HEK293T (cell line): ENCODE data around the gene FSD1.
A peak's percentile ranks its signal among the peaks of the same experiment; 100 is the strongest.
"Not testable (repeated sequence)": the region's sequence is repeated elsewhere in the genome, so short reads cannot be mapped to it uniquely, and the experiment has no call there.

Experiments
- CTCF ChIA-PET: fragments of 350-600 bp; formaldehyde crosslinking; extraction: SDS; loops from one replicate; lab custom pipeline; 2021; ENCODE audit warnings: antibody characterized with exemption, inconsistent platforms; lab: Yijun Ruan, JAX
- POLR2A ChIA-PET: fragments of 350-600 bp; formaldehyde crosslinking; extraction: SDS; loops from one replicate; lab custom pipeline; 2020; ENCODE audit warnings: antibody characterized with exemption, inconsistent platforms; lab: Yijun Ruan, JAX
- DNase-seq: peaks from one replicate; pipeline ENCODE4 v3.0.0; 2012; ENCODE audit warnings: mixed read lengths; ENCODE audit errors: extremely low spot score
- ARNT ChIP-seq: fragments of 450-650 bp; IDR thresholded peaks from 2 replicates; pipeline ENCODE4 v1.6.1; 2017; ENCODE audit warnings: mild to moderate bottlenecking
- BHLHE40 ChIP-seq: fragments of 450-650 bp; IDR thresholded peaks from 2 replicates; pipeline ENCODE4 v1.6.1; 2016; ENCODE audit warnings: mild to moderate bottlenecking, moderate library complexity, borderline replicate concordance
- CTBP1 ChIP-seq: fragments of 450-650 bp; IDR thresholded peaks from 2 replicates; pipeline ENCODE4 v1.6.1; 2016; ENCODE audit warnings: borderline replicate concordance
- ELF4 ChIP-seq: fragments of 450-650 bp; IDR thresholded peaks from 2 replicates; pipeline ENCODE4 v1.6.1; 2017; ENCODE audit warnings: antibody characterized with exemption
- FOXA1 ChIP-seq: fragments of 450-650 bp; IDR thresholded peaks from 2 replicates; pipeline ENCODE4 v1.6.1; 2016; ENCODE audit warnings: mild to moderate bottlenecking
- FOXK2 ChIP-seq: fragments of 450-650 bp; IDR thresholded peaks from 2 replicates; pipeline ENCODE4 v1.6.1; 2016; ENCODE audit warnings: mild to moderate bottlenecking
- FOXM1 ChIP-seq: fragments of 450-650 bp; IDR thresholded peaks from 2 replicates; pipeline ENCODE4 v1.6.1; 2017; ENCODE audit warnings: mild to moderate bottlenecking, borderline replicate concordance
- HDGF ChIP-seq: fragments of 450-650 bp; IDR thresholded peaks from 2 replicates; pipeline ENCODE4 v1.6.1; 2017; ENCODE audit warnings: antibody characterized with exemption, borderline replicate concordance
- L3MBTL2 ChIP-seq: fragments of 450-650 bp; conservative IDR thresholded peaks from 2 replicates; pipeline ENCODE4 v1.6.1; 2016; ENCODE audit warnings: mild to moderate bottlenecking
- LEF1 ChIP-seq: fragments of 450-650 bp; IDR thresholded peaks from 2 replicates; pipeline ENCODE4 v1.6.1; 2017; ENCODE audit warnings: mild to moderate bottlenecking, borderline replicate concordance
- NFRKB ChIP-seq: fragments of 450-650 bp; IDR thresholded peaks from 2 replicates; pipeline ENCODE4 v1.6.1; 2016; ENCODE audit warnings: mild to moderate bottlenecking, moderate library complexity
- SP1 ChIP-seq: fragments of 450-650 bp; IDR thresholded peaks from 2 replicates; pipeline ENCODE4 v1.6.1; 2017
- SUZ12 ChIP-seq: fragments of 450-650 bp; IDR thresholded peaks from 2 replicates; pipeline ENCODE4 v1.6.1; 2016; ENCODE audit warnings: mild to moderate bottlenecking
- TARDBP ChIP-seq: fragments of 450-650 bp; IDR thresholded peaks from 2 replicates; pipeline ENCODE4 v1.6.1; 2016
- ZNF384 ChIP-seq: fragments of 450-650 bp; IDR thresholded peaks from 2 replicates; pipeline ENCODE4 v1.6.1; 2016
- TF ChIP-seq, protein P1 (sequence below): fragments of 450-650 bp; IDR thresholded peaks from 2 replicates; pipeline ENCODE4 v1.6.1; 2016

FSD1 gene

DNA sequence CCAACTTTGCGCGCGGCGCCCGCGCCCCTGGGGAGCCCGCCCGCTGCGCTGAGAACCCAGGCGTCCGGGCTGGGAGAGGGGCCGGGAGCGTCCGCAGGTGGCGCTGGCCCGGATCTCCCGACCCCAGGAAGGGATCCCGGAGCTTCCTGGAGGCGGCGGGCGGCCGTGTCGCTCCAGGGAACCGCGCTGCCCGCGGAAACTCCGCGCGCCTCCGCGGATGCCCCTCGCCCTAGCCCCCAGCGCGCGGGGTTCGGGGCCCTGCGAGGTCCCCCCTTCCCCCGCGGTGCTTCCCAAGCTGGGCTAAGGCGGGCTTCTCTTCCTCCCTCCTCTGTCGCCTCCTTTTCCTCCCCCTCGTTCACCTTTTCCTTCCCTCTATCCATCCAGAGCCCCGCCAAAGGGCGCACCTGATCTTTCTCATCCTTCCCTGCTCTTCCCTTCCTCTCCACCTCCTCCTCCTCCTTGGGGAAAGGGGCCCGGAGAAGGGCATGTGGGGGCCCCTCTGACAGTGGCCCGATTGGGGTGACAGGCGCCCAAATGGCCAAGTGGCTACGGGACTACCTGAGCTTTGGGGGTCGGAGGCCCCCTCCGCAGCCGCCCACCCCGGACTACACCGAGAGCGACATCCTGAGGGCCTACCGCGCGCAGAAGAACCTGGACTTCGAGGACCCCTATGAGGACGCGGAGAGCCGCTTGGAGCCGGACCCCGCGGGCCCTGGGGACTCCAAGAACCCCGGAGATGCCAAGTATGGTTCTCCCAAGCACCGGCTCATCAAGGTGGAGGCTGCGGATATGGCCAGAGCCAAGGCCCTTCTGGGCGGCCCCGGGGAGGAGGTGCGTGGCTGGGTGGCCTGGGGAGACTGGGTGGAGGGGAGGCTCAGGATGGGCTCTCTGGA, 24.6 kb upstream of the FSD1 start:
- ChIA-PET CTCF (interaction anchor here (1.1 kb wide), 1 partner anchor 13 kb away, joined by 3 read pairs; no protein-coding TSS in a partner anchor), POLR2A (interaction anchor here (1.4 kb wide), 1 partner anchor 63 kb away, joined by 4 read pairs; no protein-coding TSS in a partner anchor)
- DNase-seq, result no peak
- TF ChIP-seq FOXM1 (no peak), LEF1 (no peak), HDGF (no peak), ARNT (no peak), SP1 (no peak), ELF4 (no peak)
- TF ChIP-seq, protein P1, sequence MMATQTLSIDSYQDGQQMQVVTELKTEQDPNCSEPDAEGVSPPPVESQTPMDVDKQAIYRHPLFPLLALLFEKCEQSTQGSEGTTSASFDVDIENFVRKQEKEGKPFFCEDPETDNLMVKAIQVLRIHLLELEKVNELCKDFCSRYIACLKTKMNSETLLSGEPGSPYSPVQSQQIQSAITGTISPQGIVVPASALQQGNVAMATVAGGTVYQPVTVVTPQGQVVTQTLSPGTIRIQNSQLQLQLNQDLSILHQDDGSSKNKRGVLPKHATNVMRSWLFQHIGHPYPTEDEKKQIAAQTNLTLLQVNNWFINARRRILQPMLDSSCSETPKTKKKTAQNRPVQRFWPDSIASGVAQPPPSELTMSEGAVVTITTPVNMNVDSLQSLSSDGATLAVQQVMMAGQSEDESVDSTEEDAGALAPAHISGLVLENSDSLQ, result no peak

DNA sequence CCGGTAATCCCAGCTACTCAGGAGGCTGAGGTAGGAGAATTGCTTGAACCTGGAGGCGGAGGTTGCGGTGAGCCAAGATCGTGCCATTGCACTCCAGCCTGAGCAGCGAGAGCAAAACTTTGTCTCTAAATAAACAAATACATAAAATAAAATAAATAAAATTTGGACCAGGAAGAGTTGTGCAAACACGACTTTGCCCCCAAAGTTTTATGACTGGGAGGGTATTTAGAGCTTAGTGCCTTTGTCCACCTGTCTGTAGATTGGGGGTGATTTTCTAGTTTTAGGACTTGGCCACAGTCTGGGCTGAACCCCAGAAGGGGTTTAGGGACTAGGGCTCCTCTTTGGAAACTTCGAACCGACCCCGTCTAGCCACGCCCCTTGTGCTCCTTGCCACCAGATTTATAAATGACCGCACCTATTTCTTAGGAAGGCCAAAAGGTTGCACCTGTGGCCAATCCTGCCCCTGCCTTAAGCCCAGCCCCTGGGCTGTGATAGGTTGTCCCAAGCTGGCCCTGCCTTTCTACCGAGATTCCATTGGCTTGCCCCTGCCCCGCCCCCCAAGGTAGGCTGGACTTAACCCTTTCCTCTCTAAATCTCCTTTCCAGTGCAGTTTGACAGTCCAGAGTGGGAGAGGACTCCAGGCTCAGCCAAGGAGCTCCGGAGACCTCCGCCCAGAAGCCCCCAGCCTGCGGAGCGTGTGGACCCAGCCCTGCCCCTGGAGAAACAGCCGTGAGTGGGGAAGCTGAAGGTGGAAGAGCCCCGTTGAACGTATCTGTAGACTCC, 20.0 kb upstream of the FSD1 start:
- ChIA-PET CTCF (interaction anchor here (0.7 to 0.9 kb wide), 2 partner anchors 17 to 68 kb away, joined by 4 to 8 read pairs; no protein-coding TSS in a partner anchor), POLR2A (interaction anchor here (2.2 kb wide), 1 partner anchor 59 kb away, joined by 14 read pairs; the partner anchor contains the start of gene MPND)
- DNase-seq, result peak; percentile 94
- TF ChIP-seq SP1, result peak; percentile 61; the same call in 1 of the 2 replicates
- no peak for TF ChIP-seq FOXA1
- no peak for TF ChIP-seq L3MBTL2
- TF ChIP-seq BHLHE40, result no peak

DNA sequence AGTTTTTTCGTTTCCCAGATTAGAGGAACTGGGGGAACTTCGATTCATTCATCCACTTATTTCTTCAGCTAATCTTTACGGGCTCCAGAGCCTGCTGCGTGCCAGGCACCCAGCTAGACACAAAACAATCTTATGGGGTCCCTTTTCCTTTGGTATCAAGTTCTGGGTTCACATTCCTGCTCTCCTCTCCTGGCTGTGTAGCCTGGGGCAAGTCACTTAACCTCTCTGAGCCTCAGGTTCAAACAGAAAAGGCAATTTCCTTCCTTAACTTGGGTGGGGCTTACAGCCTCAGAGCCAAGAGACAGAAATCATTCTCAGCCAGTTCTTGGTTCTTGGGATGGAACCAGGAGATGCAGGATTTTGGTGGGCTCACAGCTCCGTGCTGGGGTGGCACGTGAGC, 19.4 kb upstream of the FSD1 start:
- DNase-seq, result no peak
- TF ChIP-seq L3MBTL2 (no peak), ZNF384 (no peak)
- POLR2A ChIA-PET, result interaction anchor here (2.2 kb wide), 1 partner anchor 58 kb away, joined by 14 read pairs; the partner anchor contains the start of gene MPND
- CTCF ChIA-PET, result no interaction called here

DNA sequence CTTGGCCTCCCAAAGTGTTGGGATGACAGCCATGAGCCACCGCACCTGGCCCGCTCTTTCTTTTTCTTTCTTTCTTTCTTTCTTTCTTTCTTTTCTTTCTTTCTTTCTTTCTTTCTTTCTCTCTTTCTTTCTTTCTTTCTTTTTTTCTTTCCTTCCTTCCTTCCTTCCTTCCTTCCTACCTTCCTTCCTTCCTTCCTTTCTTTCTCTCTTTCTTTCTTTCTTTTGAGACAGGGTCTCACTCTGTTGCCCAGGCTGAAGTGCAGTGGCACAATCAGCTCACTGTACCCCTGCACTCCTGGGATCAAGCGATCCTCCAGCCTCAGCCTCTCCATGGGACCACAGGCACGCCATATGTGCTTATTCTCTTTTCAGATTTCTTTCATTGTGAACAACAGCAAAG, 18.3 kb upstream of the FSD1 start:
- DNase-seq, POLR2A ChIA-PET, CTCF ChIA-PET: not testable (repeated sequence)

DNA sequence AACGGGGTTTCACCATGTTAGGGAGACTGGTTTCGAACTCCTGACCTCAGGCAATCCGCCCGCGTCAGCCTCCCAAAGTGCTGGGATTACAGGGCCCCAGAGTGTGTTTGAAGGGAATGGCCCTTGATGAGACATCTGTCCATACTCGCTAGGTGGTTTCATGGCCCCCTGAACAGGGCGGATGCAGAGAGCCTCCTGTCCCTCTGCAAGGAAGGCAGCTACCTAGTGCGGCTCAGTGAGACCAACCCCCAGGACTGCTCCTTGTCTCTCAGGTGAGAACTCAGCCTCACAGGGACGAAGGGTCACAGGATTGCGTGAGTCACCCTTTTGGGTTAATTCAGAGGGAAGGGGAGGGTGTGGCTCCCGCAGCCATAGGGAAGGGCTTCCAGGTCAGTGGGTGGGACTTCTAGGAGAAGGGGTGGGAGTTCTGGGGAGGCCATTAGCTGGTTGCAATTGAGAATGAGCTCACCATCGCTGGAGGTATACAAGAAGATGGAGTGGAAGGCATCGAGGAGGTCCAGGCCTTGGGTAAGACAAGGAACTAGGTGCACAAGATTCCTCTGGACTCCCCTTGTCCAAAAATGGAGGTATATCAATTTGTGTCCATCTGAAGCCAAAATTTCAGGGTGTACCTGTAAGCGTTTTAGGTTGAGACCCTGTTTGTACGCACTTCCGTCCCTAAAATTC, 16.2 kb upstream of the FSD1 start:
- no peak for DNase-seq
- ChIA-PET POLR2A (no interaction called here), CTCF (no interaction called here)
- TF ChIP-seq, protein P1, result no peak
- TF ChIP-seq FOXM1 (no peak), TARDBP (no peak), SUZ12 (no peak), HDGF (no peak), ELF4 (no peak), NFRKB (no peak), L3MBTL2 (no peak)

DNA sequence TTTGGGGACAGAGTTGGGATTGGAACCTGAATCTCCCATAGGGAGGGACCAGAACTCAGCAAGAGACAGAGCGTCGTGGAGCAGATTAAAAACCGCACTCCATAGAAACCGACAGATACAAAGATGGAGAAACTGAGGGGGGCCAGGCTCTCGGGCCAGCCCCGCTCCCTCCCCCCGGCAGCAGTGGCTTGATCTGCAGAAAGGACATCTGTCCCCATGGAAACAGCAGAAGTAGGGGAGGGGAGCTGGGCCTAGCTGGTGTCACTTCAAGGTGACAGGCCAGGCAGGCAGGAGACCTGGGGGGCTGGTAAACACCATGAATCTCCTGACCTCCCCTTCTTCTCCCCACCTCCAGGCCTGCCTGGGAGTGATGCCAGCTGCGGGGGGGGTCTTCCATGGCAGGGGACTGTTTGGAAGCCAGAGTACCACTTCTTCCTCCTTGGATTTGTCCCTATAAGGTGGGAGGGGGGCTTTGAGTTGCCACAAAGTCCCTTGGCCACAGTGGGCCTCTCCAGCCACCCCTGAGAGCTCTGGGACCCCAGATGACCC, 13.1 kb upstream of the FSD1 start:
- TF ChIP-seq NFRKB (no peak), FOXA1 (no peak), ELF4 (no peak), TARDBP (no peak), CTBP1 (no peak), L3MBTL2 (no peak), LEF1 (no peak), SUZ12 (no peak), FOXK2 (no peak), HDGF (no peak), ARNT (no peak), BHLHE40 (no peak), ZNF384 (no peak), SP1 (no peak), FOXM1 (no peak)
- TF ChIP-seq, protein P1, result no peak
- ChIA-PET CTCF (no interaction called here), POLR2A (interaction anchor here (1.0 kb wide), 1 partner anchor 52 kb away, joined by 3 read pairs; no protein-coding TSS in a partner anchor)
- no peak for DNase-seq
